ENCODE results near the gene MTX1.
"Not testable (repeated sequence)": the region's sequence is repeated elsewhere in the genome, so short reads cannot be mapped to it uniquely, and the experiment has no call there.

MTX1 gene

GRCh38 chr1:155235375-155235774 lies 26.9 kb downstream of the MTX1 start:
- DNase-seq (ENCODE audit: low read depth, low spot score): not testable (repeated sequence)

- DNase-seq (ENCODE audit: low read depth, low spot score): no peak
Observed at GRCh38 chr1:155236451-155236850, 28.0 kb downstream of the MTX1 start.

DNA sequence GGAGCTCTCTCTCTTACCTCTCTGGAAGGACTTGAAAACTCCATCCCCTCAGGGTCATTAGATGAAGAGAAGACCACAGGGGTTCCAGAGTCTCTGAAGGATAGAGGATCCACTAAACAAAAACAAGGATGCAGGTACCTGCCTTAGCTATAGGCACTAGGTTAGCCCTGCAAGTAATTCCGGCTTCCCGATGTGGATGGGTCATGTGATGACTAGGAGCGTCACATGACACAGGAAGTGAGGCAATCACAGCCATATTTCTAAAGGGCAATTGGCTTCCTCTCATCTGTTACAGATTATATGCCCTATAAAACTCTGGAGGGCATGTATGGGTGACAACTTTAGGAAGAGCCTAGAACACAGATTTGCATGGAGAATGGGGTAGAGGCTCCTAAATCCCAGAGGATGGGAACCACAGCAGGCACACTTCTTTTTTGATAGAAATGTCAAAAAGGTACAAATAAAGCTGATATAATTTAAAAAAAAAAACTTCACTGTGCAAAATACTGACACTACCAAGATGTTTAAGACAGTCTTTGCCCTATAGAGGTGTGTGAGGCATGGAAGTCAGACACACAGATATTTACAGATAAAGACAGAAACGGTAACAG lies 32.7 kb downstream of the MTX1 start:
- DNase-seq (ENCODE audit: low read depth, low spot score): peak; percentile 61

DNA sequence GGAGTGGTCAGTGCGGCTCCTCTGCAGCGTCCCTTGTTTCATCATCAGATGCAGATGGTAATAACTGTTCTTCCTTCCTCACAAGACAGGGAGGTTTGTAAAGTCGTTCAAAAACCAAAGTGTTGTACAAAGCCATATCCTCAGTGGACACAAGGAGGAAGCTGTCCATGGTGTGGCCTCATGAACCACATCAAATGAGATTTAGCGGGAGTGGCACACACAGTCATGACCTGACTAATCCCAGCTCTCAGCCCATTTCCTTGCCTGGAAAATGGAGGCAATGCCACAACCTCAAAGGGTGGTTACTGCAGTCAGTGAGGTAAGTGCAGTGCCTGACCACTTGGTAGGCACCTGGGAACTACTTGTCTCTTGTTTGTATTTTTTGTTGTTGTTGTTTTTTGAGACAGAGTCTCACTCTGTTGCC lies 33.4 kb downstream of the MTX1 start:
- no peak for DNase-seq (ENCODE audit: low read depth, low spot score)

GRCh38 chr1:155242805-155243358 lies 34.4 kb downstream of the MTX1 start:
- no peak for DNase-seq (ENCODE audit: low read depth, low spot score)

DNA sequence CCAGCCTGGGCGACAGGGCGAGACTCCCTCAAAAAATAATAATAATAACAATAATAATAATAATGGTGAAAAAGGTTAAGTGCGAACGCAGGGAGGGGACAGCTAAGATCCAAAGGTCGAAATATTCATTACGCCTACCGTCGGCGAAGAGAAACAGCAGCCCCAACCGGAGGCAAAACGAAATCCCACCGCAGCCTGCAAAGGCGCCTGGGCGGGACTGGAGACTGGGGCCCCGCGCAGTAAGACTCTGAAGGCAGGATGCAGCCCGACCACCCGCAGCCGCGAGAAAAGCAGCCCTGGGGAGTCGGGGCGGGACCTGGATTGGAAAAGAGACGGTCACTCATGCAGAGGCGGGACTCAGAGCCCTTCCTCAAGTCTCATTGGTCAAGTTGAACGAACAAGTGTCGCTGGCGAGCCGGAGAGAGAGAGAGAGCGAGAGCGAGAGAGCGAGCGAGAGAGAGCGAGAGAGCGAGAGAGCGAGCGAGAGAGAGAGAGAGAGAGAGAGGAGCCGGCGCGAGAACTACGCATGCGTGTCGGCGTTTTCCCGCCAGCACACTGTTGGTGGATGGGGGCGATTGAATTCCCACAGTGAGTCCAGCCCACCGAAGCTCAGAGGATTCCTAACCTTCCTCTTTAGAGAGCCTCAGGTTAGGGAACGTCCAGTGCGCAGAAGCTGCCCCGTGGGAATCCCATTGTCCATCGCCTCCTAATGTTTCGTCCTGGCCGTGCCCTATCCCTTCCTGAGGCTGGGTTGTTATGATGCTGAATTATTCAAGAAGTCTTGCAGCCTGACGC lies 36.1 kb downstream of the MTX1 start:
- peak; percentile 86 for DNase-seq (ENCODE audit: low read depth, low spot score)

GRCh38 chr1:155245163-155245524 lies 36.6 kb downstream of the MTX1 start:
- no peak for DNase-seq (ENCODE audit: low read depth, low spot score)

GRCh38 chr1:155246796-155247195 lies 38.3 kb downstream of the MTX1 start:
- not testable (repeated sequence) for DNase-seq (ENCODE audit: low read depth, low spot score)

DNA sequence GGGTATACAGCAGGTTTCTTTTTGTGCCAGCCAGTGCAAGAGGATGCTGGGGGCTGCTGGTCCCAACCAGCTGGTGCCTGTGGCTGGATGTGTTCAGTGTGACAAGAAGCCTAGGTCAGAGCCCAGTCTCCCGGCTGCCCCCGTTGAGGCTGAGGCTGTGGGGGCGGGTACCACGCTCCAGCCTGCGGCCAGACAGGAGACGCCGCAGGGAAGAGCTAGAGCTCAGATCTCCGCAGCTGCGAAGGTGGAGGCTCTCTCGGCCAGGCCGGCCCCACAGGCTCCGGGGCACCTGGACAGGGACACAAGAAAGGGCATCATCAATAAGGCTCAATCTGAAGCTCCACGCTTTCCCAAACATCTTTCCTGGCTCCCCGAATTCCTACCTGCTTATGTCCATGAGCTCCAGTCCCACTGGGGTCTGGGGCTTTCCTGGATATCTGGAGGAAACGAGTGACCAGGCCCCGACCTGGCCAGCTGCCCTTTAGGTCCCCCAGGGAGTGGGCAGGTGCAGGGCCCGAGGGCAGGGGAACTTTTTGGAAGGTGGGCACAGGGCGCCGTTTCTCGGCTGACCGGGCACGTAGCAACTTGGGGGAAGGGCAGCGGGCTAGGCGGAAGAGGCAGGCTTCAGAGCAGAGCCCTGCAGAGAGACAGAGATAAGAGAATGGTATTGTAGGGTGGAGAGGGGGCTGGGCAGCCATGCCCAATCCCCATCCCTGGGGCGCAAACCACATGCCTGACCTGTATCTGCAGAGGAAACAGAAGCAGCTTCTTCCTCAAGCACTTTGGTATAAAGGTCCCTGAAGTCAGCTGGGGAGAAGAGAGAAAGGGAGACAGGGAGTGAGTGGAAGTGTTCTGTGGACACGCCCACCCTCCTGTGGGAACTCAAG lies 39.4 kb downstream of the MTX1 start:
- no peak for DNase-seq (ENCODE audit: low read depth, low spot score)

DNA sequence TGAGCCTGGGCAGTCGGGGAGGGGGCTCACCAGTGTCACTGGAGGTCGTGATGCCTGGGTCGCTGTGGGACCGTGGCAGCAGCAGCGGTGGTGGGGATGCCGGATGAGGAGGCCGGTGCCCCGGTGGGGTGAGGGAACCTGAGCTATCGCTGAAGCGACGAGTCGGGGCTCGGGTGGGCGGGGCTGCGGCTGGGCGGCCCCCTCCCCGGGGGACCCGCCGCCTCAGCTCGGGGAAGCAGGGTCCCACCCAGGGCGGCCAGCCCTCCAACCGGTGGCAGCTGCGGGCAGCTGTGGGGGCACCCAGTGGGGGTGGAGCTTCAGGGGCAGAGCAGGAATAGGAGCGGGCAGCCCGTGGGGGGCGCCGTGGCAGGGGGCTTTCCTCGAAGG lies 41.7 kb downstream of the MTX1 start:
- no peak for DNase-seq (ENCODE audit: low read depth, low spot score)

- DNase-seq (ENCODE audit: low read depth, low spot score): peak; percentile 94
Observed at GRCh38 chr1:155250633-155251449, 42.3 kb downstream of the MTX1 start.

GRCh38 chr1:155251566-155251965 lies 43.1 kb downstream of the MTX1 start:
- no peak for DNase-seq (ENCODE audit: low read depth, low spot score)

DNA sequence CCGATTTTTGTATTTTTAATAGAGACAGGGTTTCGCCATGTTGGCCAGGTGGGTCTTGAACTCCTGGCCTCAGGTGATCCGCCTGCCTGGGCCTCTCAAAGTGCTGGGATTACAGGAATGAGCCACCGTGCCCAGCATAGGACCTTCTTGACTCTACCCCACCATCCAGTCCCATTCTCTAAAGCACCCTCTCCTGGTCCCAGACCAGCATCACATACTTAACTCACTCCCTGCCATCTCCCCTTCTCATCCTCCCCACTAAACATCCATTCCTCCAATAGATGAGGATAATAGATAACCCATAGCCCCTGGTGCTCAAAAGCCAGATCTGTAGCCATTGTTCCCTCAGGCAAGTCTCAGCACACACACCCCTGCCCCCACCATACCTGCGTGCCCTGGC lies 44.7 kb downstream of the MTX1 start:
- no peak for DNase-seq (ENCODE audit: low read depth, low spot score)

- DNase-seq (ENCODE audit: low read depth, low spot score): no peak
Observed at GRCh38 chr1:155253797-155254196, 45.3 kb downstream of the MTX1 start.

- no peak for DNase-seq (ENCODE audit: low read depth, low spot score)
Observed at GRCh38 chr1:155254228-155254713, 45.8 kb downstream of the MTX1 start.

DNA sequence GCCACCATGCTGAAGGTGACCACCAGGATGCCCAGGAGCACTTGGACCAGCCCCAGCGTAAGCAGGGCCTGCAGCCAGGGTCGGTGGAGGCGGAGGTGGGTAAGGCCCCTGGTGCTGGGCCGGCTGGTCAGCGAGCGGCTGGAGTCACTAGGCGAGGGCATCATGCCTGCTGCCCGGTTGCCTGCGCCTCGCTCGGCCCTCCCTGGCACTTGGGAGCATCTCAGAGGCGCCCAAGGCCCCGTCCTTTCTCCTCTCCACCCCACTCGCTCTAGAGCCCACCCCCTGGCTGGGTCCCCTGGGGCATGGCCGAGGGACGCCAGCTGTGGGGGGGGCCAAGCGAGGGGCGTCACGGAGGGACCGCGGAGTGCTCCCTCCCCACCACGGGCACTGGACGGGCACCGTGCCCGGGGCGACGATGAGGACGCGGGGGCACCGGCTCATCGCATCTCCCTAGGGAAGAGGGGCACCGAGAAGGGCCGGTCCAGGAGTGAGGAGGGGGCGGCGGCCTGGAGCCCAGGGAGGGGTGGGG lies 46.3 kb downstream of the MTX1 start:
- DNase-seq (ENCODE audit: low read depth, low spot score): no peak

- DNase-seq (ENCODE audit: low read depth, low spot score): peak; percentile 52
Observed at GRCh38 chr1:155255243-155256007, 46.9 kb downstream of the MTX1 start, which contains the start of gene ENTREP3. Gene ENTREP3, minus strand, starts transcription at chr1:155255483. Its CDS starts 606 bp downstream, at chr1:155254877.

DNA sequence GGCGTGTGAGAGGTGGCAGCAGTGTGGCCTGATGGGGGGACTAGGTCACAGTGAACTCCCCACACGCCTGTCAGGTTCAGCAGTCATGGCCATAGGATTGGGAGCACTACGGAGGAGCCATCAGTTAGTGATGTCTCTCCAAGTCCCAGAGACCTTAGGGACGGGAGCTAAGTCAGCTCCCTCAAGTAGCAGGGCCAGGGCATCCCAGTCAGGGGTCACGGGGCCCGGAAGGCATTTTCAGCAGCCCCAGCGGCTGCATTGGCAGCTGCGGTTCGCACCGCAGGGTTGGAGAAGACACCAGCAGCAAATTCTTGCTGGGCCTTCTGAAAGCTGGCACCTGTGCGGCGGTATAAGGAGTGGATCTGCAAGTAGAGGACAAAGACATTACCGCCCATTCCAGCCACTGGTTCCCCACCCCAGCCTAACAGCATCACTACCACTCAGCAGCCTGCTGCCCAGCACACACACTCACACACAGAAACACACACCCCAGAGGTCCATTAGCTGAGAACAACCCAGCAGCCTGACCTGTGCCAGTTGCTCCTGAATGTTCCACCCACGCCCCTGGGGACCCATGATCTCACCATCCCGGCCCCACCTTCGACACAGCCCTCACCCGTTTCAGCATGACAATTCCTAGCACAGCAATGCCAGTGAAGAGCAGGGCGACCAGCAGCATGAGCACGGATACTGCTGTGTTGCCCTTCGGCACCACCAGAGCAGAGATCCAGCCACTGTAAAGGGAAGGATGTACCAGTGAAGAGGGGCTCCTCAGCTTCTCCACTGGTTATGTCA lies 47.8 kb downstream of the MTX1 start:
- DNase-seq (ENCODE audit: low read depth, low spot score): no peak

DNA sequence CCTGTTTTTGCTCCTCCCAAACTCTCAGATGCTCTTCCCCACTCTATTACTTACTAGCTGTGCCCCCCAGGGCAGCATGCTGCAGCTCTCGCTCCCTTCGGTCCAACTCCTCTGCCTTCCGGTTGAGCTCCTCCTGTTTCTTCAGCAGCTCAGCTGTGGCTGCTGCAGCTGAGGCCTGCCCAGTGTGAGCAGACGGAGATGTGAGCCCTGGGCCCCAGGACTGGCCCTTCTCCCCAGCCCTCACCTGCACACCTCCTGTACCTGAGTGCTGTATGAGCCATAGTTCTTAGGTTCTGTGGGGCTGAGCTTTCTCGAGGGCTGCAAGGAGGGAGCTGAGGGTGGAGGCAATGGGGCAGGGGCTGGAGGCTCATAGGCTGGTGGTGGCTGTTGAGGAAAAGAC lies 51.8 kb downstream of the MTX1 start:
- no peak for DNase-seq (ENCODE audit: low read depth, low spot score)

Data from activated CD4-positive, CD25-positive, alpha-beta regulatory T cell treated with anti-CD3 and anti-CD28 coated beads, Interleukin-2, amount 50 U/mL, for 16 hours (primary cell).